Measurements from ENCODE around the gene PRDX1.

DNA sequence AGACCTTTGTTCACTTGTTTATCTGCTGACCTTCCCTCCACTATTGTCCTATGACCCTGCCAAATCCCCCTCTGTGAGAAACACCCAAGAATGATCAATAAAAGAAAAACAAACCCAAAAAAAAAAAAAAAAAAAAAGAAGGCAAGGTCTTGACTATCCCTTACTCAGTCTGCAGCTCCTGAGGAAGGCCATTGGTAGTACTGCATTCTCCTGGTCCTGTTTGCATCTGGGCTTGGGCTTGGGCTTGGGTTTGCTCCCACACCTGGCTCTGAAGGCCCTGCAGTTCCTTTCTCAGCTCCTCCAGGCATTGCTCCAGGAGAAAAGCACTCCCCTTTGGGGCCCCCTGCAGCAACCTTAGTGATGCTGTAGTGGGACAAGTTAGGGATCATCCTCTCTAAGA is 23.4 kb downstream of the PRDX1 start:
- TF ChIP-seq, protein P1, sequence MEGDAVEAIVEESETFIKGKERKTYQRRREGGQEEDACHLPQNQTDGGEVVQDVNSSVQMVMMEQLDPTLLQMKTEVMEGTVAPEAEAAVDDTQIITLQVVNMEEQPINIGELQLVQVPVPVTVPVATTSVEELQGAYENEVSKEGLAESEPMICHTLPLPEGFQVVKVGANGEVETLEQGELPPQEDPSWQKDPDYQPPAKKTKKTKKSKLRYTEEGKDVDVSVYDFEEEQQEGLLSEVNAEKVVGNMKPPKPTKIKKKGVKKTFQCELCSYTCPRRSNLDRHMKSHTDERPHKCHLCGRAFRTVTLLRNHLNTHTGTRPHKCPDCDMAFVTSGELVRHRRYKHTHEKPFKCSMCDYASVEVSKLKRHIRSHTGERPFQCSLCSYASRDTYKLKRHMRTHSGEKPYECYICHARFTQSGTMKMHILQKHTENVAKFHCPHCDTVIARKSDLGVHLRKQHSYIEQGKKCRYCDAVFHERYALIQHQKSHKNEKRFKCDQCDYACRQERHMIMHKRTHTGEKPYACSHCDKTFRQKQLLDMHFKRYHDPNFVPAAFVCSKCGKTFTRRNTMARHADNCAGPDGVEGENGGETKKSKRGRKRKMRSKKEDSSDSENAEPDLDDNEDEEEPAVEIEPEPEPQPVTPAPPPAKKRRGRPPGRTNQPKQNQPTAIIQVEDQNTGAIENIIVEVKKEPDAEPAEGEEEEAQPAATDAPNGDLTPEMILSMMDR (IDR thresholded peaks at IDR 0.05): no peak
- no peak for TF ChIP-seq POLR2A (IDR thresholded peaks at IDR 0.05)
